HepG2 (cell line): Measurements from ENCODE around the gene SERPINE3. TPM values are rescaled to one million over a fixed set of nuclear protein-coding genes. Genes with fewer than 3 reads are reported as not detected.

Experiments
- ATAC-seq: fragments of 200-7000 bp; cut with Tn5 transposase; 3 replicates; pipeline ENCODE4 v1.9.1; 2020; ENCODE audit warnings: mild to moderate bottlenecking, moderate library complexity
- BruUV-seq: library from RNA; stranded (reverse); fragments of 400-500 nt; replicated peaks from 2 replicates; lab custom pipeline; 2021; lab: Mats Ljungman, UMichigan
- CTCF ChIA-PET: fragments of 300-600 bp; formaldehyde crosslinking; extraction: SDS; loops from one replicate; lab custom pipeline; 2021; ENCODE audit warnings: low total read pairs, inconsistent platforms, low intra/inter-chr PET ratio; lab: Yijun Ruan, JAX
- POLR2A ChIA-PET: fragments of 350-600 bp; sonication (Branson Sonifier 250); formaldehyde crosslinking; loops from one replicate; lab custom pipeline; 2020; ENCODE audit warnings: antibody characterized with exemption, inconsistent platforms; lab: Yijun Ruan, JAX
- DNase-seq: peaks from one replicate; pipeline ENCODE4 v3.0.0-alpha.2; 2015; ENCODE audit warnings: low spot score
- FAIRE-seq: peaks from 3 replicates; lab custom pipeline; 2011; peaks lifted over from hg19 to GRCh38; lab: Jason Lieb, UNC
- H2AFZ ChIP-seq: one replicate; pipeline ENCODE4 v1.6.1; 2011; ENCODE audit warnings: low read length, inconsistent platforms
- H3K27ac ChIP-seq: fragments of 300-600 bp; 3 replicates; pipeline ENCODE4 v1.8.0; 2011; ENCODE audit warnings: mixed run types, mild to moderate bottlenecking, mixed read lengths, low read length, inconsistent platforms; ENCODE audit not compliant: insufficient read depth; ENCODE audit errors: extremely low read length
- H3K27me3 ChIP-seq, 2 experiments: fragments of 200-600 bp in 1 of 2; 2 replicates in 1 of 2; 3 replicates in 1 of 2; pipeline versions ENCODE4 v1.6.0 to v1.8.0; 2011; ENCODE audit warnings: low read length in 2 of 2, mild to moderate bottlenecking in 2 of 2, moderate library complexity in 2 of 2, inconsistent platforms in 1 of 2; ENCODE audit not compliant: insufficient read depth in 2 of 2, control insufficient read depth in 1 of 2
- H3K36me3 ChIP-seq, 2 experiments: fragments of 200-600 bp in 1 of 2; replicated peaks in 1 of 2; 2 replicates in 1 of 2; 3 replicates in 1 of 2; pipeline versions ENCODE4 v1.5.1 to v1.8.0; 2011; ENCODE audit warnings: low read length in 2 of 2, inconsistent platforms in 1 of 2; ENCODE audit not compliant: insufficient read depth in 2 of 2, control insufficient read depth in 1 of 2
- H3K4me1 ChIP-seq: 2 replicates; pipeline ENCODE4 v1.5.1; 2012; ENCODE audit warnings: low read length, inconsistent platforms; ENCODE audit not compliant: insufficient read depth
- H3K4me2 ChIP-seq: 2 replicates; pipeline ENCODE4 v1.6.0; 2011; ENCODE audit warnings: low read depth, low read length, inconsistent platforms
- H3K4me3 ChIP-seq, 3 experiments: fragments of 200-600 bp in 1 of 3; sonication (generic), shearing (Covaris generic) in 1 of 3; replicated peaks in 1 of 3; 2 replicates each; pipeline ENCODE4 v1.5.1; 2011 to 2016; ENCODE audit warnings: low read length in 3 of 3, inconsistent platforms in 2 of 3, low read depth in 2 of 3, mild to moderate bottlenecking in 2 of 3, control low read depth in 1 of 3, mixed read lengths in 1 of 3; ENCODE audit not compliant: insufficient read depth in 1 of 3
- H3K79me2 ChIP-seq: one replicate; pipeline ENCODE4 v1.6.1; 2011; ENCODE audit warnings: low read length, inconsistent platforms; ENCODE audit not compliant: insufficient read depth
- H3K9ac ChIP-seq: 2 replicates; pipeline ENCODE4 v1.6.0; 2011; ENCODE audit warnings: mild to moderate bottlenecking, low read depth, low read length, inconsistent platforms; ENCODE audit not compliant: insufficient read depth
- H3K9me3 ChIP-seq: 2 replicates; pipeline ENCODE4 v1.5.1; 2012; ENCODE audit warnings: mild to moderate bottlenecking, low read length
- H4K20me1 ChIP-seq: 2 replicates; pipeline ENCODE4 v1.6.0; 2011; ENCODE audit warnings: inconsistent platforms, mild to moderate bottlenecking, low read length, moderate library complexity; ENCODE audit not compliant: insufficient read depth
- CCAR2 ChIP-seq: fragments of 200-400 bp; formaldehyde crosslinking; optimal IDR thresholded peaks from 2 replicates; pipeline ENCODE3; 2018; ENCODE audit warnings: low read depth, mild to moderate bottlenecking, low read length, moderate library complexity
- GRHL1 ChIP-seq: sonication (generic); formaldehyde crosslinking; conservative IDR thresholded peaks from 2 replicates; pipeline ENCODE4 v1.8.0; 2022; ENCODE audit warnings: missing genetic modification reagents
- KAT8 ChIP-seq: IDR thresholded peaks from 2 replicates; pipeline ENCODE4 v1.6.1; 2016; ENCODE audit warnings: missing genetic modification reagents, missing compliant biosample characterization
- KLF16 ChIP-seq, 2 experiments: sonication (generic) in 1 of 2; formaldehyde crosslinking in 1 of 2; IDR thresholded peaks; 2 replicates each; pipeline versions ENCODE4 v1.6.1 to v1.8.0; 2016 to 2023; ENCODE audit warnings: missing genetic modification reagents in 2 of 2, missing compliant biosample characterization in 1 of 2
- MED13 ChIP-seq: sonication (generic); formaldehyde crosslinking; IDR thresholded peaks from 2 replicates; pipeline ENCODE4 v1.5.0; 2020; ENCODE audit warnings: missing genetic modification reagents
- PHF20 ChIP-seq: sonication (generic); formaldehyde crosslinking; IDR thresholded peaks from 2 replicates; pipeline ENCODE4 v1.5.0; 2020; ENCODE audit warnings: mild to moderate bottlenecking, missing genetic modification reagents
- SUZ12 ChIP-seq: fragments of 150-350 bp; IDR thresholded peaks from 2 replicates; pipeline ENCODE4 v1.6.1; 2014; ENCODE audit warnings: low read depth, low read length
- TERF1 ChIP-seq: sonication (generic); formaldehyde crosslinking; IDR thresholded peaks from 2 replicates; pipeline ENCODE4 v1.8.0; 2022; ENCODE audit warnings: mild to moderate bottlenecking, missing genetic modification reagents, moderate library complexity
- ZFP37 ChIP-seq: sonication (generic); formaldehyde crosslinking; IDR thresholded peaks from 2 replicates; pipeline ENCODE4 v1.4.0; 2020; ENCODE audit warnings: missing genetic modification reagents, borderline replicate concordance
- ZNF136 ChIP-seq: sonication (generic); formaldehyde crosslinking; IDR thresholded peaks from 2 replicates; pipeline ENCODE4 v1.8.1; 2022; ENCODE audit warnings: low read depth, mild to moderate bottlenecking, moderate library complexity, missing genetic modification reagents
- WGBS: methylation state at CpG from one replicate; pipeline ENCODE4 v1.1.6; 2017; ENCODE audit warnings: low lambda C conversion rate; 5-methylcytosine and 5-hydroxymethylcytosine counted together
- in situ Hi-C: cut with HindIII; loops from 2 replicates; pipeline ENCODE4 v1.10.0; 2017; ENCODE audit warnings: low pct_unique_long_range_greater_than_20kb; ENCODE audit not compliant: extremely low pct_ligation_motif_present
- intact Hi-C: fragments of 100-400 bp; cut with micrococcal nuclease; formaldehyde crosslinking; loops from one replicate; pipeline ENCODE4 v1.10.0; 2022; ENCODE audit not compliant: unreplicated experiment
- polyA plus RNA-seq, 8 experiments: library from polyadenylated mRNA; depleted of rRNA in 3 of 8; stranded (reverse) in 7 of 8; unstranded in 1 of 8; fragments of >200 nt; fragmentation: Illumina TruSeq in 4 of 8; extraction: Trizol in 4 of 8; gene quantifications; 2 replicates each; pipeline versions ENCODE4 v1.2.1 to v1.2.3, GENCODE V29; 2011 to 2016; ENCODE audit warnings: low read depth in 4 of 8, missing spikeins in 1 of 8, mixed read lengths in 1 of 8; ENCODE audit not compliant: insufficient read depth in 1 of 8
- total RNA-seq, 5 experiments: library from RNA; depleted of rRNA; stranded (reverse); fragments of >200 nt; fragmentation: Illumina TruSeq; extraction: Trizol; gene quantifications; 2 replicates each; pipeline ENCODE4 v1.2.3, GENCODE V29; 2016; ENCODE audit warnings: low read depth in 1 of 5

The SERPINE3 gene
- total and polyA plus RNA-seq, 2 of the 13 experiments (the other 11 are each of a cell fraction or from before 2014, with no cell fraction given): not detected

- no peak overlapping the region for H3K4me3 ChIP-seq
- intact Hi-C loops: no loop called here
- POLR2A ChIA-PET: no interaction called here
Measured at GRCh38 chr13:51325837-51326236, 13.7 kb upstream of the SERPINE3 start.

More at GRCh38 chr13:51325837-51326236, 13.7 kb upstream of the SERPINE3 start:
- no peak for FAIRE-seq
- H2AFZ ChIP-seq: no peak overlapping the region
- TF ChIP-seq KAT8 (CRISPR knock-in tag) (no peak), MED13 (CRISPR knock-in tag) (no peak), PHF20 (CRISPR knock-in tag) (no peak), TERF1 (CRISPR knock-in tag) (no peak), ZFP37 (CRISPR knock-in tag) (no peak), ZNF136 (CRISPR knock-in tag) (no peak), SUZ12 (no peak), CCAR2 (no peak), KLF16 (CRISPR knock-in tag; IDR thresholded peaks at IDR 0.05) (no peak), GRHL1 (CRISPR knock-in tag) (no peak)
- TF ChIP-seq, all 625 proteins: peak for 0
- CTCF ChIA-PET: no interaction called here
- no peak overlapping the region for H3K27ac ChIP-seq
- peaks cover 2 to 6% of the 10 kb centered on the region in 2 experiments; a peak in 3 of 5 replicates for H3K27me3 ChIP-seq
- no peaks in the 10 kb centered on the region for H3K9me3 ChIP-seq
- in situ Hi-C loops: no loop called here
- BruUV-seq: no TSS peak
- DNase-seq (no peak), ATAC-seq (no peak)
- no peak overlapping the region for H3K4me2 ChIP-seq
- H4K20me1 ChIP-seq: no peaks in the 10 kb centered on the region
- no peaks in the 10 kb centered on the region for H3K79me2 ChIP-seq
- no peak overlapping the region for H3K9ac ChIP-seq
- 66% methylated on average over 6 of the region's 6 CpGs for WGBS
- H3K4me1 ChIP-seq: no peaks in the 10 kb centered on the region
- no peaks in the 10 kb centered on the region for H3K36me3 ChIP-seq
